HG02610 (cell line): ENCODE results near the gene AGBL4.
A peak's percentile ranks its signal among the peaks of the same experiment; 100 is the strongest.

Experiments
- ATAC-seq: cut with Tn5 transposase; IDR thresholded peaks from one replicate; pipeline ENCODE4 v1.9.1; 2021; ENCODE audit warnings: mild to moderate bottlenecking, moderate library complexity; ENCODE audit not compliant: unreplicated experiment

Gene AGBL4

DNA sequence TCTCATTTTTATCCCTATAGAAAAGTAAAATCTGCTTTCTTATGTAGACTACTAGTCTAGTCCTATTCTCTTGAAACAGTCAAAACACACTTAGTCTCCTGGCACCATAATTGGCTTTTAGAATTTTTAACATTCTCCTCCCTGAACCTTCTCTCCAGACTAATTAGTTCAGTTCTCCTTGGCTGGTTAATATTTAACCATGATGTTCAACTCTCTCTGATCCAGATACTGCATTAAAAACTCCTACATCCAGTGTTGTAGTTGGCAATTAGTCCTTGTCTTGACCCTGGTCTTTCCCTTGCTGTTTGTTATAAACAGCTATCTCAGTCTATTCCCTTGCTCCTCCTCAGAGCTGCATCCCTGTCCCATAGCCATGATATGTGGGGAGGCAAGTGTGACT is 824.2 kb downstream of the AGBL4 start:
- no peak for ATAC-seq

DNA sequence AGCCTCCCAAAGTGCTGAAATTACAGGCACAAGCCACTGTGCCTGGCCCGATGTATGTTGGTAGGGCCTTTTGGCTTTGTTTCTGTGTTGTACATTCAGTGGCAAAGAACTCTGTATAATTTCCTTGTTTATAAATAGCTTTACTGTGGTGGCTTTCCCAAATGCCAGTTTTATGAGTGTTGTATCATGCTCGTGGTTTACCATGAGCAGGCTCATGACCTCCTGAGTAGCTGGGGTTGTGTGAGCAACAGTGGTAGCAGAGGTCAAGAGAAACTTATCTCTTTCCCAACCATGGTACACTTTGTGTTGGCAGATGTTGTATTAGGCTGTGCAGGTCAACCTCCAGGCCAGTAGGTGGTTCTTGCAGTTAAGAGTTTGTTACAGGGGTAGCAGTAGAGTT is 826.7 kb downstream of the AGBL4 start:
- no peak for ATAC-seq

DNA sequence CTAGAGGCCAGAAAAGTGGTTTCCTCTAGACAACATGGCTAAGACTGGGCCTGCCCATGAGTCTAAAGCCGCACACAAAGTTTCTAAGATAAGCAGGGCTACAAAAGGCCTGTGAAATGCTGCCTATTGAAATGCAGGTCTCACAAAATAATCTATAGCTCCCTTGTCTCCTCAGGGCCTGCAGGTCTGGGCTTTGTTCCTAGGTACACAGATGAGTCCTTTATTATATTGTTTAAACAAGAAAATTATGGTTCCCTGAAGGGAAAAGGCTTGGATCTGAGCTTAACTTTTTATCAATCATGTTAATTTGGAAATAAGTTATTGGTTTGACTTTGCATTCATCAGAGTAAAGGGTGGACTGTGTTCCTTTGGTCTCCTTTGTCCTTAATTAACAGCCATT is 833.6 kb downstream of the AGBL4 start:
- no peak for ATAC-seq

DNA sequence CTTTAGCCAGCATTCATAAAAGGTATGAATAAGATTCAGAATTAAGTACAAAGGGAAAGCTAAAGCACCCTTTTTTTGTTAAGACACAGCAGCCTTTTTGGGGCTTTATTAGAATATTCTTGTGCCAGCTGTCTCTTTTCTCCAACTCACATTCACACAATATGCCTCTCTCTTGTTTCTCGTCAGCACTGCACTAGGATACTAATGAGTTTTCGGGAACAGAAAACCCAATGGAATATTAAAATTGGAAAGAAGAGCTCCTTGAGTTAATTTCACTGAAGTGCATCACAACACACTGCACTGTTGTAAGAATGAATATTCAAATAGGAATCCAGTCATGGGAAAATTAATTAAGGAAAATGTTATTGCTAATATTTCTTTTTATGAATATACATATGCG is 836.7 kb downstream of the AGBL4 start:
- no peak for ATAC-seq

DNA sequence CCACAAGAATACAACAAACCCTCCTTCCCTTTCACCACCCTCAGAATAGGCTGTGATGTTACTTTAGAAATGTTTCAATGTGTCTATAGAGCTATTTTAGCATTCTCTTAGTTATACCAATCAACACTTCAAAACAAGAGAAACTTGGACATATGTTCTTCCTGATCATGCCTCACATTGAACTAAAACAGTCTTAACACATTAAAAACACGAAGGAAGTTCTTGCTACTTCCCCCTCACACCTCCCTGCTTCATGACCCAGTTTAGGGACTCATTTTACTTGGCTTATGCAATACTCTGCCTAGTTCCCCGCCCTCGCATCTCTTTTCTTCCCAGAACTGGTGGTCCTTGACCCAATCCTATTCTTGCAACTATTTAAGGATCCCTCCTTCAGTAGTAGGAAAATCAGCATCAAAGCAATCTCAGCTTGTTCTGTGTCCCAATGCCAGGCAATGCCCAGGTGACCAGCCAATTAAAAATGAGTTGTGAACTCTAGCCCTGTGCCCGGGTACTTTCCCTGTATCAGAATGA is 838.2 kb downstream of the AGBL4 start:
- ATAC-seq: no peak

DNA sequence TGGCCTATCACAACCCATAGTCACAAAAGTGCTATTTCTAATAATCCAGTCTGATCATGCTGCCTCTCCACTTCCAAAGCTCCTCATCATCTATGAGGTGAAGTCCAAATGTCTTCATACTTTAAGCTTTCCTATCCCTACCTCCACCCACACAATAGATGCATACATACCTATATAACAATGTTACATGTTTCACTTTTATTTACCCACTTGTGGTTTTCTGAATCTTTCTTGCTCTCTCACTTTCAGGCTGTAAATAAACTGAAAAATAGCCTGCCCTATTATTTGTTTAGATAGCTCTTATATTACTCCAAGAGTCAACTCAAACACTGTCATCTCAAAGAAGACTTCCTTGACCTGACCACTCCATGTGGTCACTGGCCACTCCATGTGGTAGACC is 840.3 kb downstream of the AGBL4 start:
- no peak for ATAC-seq

DNA sequence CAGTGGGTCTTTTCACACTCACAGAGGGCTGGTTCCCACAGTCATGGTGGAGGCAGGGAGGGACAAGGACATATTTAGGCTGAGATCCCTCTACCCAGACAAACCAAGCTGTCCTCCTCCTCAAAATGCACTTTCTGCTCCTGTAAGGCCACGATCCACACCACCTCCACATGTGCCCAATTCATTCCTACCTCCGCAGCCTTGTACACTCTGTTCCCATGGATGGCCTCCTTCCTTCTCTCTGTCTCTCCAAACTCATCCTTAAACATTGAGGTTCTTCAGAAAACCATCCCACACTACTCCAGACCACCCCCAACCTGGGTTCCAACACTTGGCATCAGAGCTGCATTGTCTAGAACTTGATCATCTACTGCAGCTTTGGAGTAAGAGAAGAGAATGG is 842.7 kb downstream of the AGBL4 start:
- ATAC-seq: no peak

DNA sequence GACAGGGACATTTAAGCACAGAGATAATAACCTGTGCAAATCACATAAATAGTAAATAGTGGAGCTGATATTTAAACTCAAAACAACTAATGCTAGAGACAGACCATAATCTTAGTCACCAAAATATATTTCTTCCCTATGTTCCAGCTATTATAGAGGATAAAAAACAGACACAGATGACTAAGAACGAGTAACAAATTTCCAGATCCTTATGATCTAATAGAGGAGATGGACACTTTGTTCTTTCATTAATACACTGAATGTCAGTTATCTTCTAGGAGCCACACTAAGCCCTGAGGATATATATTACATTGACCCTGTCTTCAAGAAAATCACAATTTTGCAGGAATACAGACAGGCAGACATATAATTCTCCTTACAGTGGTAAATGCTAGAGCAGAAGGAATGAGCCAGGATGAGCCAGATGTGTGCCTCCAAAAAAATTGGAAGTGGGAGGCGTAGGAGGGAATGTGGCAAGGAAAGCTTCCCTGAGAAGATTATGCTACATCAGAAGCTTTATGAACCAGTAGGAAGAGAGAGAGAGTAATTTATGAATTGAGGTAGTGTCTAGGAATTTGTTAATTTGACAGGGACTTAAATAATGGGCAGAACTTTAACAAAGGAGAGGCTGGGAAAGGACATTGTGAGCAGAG is 851.7 kb downstream of the AGBL4 start:
- ATAC-seq: no peak

DNA sequence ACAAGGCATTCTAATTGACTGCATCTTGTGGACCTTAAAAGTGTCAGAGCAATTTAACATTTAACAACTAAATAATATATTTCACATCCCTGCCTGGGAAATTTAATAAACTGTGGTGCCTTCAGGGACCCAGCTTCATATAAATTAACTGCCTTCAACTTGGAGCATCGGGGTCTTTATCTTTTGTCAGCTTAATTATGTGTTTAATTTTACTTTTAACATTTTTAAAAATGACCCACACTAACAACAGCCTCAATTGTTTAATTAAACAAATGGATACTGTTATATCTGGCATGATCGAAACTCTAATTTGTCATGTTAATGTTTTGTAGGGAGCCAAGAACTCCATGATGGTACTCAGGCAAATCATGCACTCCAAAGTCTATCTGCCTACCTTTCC is 857.7 kb downstream of the AGBL4 start:
- ATAC-seq: no peak

DNA sequence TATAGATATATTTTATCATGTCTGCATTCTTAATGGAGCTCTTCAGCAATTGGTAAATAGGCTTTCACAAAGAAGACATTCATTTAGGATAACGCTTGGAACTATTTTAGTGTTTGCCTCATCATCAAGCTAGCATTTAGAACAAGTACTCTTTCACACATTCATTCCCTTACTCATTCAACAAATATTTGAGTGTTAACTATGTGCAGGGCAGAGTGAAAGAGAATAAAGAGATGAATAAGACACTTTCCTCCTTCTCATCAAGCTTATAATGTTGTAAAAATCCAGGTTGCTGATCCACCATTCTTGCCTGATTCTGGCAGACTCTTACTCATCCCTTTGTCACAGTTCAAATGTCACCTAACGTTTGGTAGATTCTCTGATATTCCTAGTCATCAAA is 860.7 kb downstream of the AGBL4 start:
- ATAC-seq: no peak

DNA sequence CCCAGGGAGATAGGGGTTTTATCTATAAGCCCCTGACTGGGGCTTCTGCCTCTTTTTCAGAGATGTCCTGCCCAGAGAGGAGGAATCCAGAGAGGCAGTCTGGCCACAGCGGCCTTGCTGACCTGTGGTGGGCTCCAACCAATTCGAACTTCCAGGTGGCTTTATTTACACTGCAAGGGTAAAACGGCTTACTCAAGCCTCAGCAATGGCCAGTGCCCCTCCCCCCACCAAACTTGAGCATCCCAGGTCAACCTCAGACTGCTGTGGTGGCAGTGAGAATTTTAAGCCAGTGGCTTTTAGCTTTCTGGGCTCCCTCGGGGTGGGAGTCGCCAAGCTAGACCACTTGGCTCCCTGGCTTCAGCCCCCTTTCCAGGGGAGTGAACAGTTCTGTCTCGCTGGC is 863.1 kb downstream of the AGBL4 start:
- no peak for ATAC-seq

DNA sequence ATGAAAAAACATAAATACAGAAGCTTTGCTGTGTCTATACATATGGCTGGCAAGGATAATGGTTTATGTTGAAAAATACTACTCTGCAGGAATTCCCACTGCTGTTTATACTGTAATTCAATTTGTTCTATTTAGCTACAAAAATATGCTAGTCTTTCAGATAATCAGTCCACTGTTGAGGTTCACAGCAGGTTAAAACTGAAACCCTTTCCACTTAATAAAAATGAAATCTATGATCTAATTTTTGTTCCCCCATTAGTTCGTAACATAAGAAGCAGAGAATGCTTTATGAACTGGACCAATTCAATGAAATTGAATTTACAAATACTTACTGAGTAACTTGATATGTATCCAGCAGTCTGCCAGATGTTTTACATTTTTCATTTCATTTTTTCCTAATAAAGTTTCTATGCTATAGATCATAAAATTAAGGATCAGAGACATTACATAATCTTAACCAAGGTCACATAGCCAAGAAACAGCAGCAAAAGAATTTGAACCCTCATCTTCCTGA is 887.0 kb downstream of the AGBL4 start:
- no peak for ATAC-seq

DNA sequence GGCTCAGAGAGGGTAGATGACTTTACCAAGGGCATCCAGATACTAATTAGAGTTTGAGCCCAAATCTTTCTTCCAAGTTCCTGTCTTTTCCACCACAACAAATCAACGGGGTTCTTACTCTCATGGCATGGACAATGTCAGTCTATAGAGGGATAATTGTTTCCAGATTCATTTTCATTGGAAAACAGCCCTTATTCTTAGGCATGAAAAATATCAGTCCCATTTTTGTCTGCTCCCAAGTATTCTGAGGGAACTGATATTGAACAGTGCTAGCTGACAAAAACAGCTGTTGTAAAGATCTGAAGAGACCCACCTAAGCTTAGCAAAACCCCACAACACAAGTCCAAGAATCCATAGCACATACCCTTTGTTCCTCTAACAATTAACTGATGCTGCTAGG is 898.0 kb downstream of the AGBL4 start:
- ATAC-seq: no peak

DNA sequence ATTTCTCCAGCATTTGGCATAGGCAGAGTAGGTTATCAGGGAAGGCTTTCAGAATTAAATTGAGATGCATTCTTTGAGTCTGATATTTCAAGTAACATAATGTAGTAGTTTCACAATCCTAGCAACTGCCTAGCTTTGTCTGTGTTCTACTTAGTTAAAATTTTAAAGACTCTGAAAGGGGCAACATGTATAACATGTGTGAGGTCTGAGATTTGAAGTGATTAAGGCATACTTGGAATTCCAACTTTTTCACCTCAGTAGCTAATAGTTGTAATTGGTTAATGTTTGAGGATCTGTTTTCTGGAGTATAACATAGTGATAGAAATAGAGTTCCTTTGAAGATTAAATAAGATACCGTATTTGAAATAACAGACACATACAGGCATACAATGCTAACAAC is 911.8 kb downstream of the AGBL4 start:
- ATAC-seq: no peak

DNA sequence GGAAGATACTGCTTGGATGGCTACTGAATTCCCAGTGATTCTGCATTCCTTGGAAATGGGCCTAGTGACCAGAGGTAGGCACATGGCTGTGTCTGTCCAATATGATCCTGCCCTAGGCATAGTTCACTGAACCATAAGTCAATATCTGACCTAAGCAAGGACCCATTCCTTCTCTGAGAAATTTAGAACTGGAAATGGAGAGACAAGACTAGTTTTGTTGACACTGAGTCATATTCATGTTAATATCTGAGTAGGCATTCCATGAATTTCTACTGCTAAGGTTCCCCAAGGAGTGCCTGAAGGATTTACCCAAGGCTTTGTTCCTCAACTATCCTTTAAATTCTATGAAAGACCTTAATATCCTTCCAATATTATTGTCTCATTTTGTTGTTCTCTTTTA is 917.3 kb downstream of the AGBL4 start:
- no peak for ATAC-seq

DNA sequence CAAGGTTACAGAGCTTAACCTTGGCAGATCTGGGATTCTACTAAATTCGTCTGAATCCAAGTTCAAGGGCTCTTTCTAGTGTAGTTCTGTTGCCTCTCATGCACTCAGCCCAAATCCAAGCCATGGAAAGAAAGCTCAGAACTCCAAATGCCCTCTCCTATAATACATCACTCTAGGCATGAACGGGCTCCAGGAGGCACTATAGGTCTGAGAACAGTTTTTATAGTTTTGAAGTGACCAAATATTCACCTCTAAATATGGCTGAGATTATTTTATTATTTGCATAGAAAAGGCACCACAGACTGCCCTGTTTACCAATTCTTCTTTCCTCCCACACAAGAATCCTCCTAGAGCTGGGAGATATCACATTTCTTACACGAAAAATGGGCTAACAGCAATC is 919.2 kb downstream of the AGBL4 start:
- ATAC-seq: no peak

DNA sequence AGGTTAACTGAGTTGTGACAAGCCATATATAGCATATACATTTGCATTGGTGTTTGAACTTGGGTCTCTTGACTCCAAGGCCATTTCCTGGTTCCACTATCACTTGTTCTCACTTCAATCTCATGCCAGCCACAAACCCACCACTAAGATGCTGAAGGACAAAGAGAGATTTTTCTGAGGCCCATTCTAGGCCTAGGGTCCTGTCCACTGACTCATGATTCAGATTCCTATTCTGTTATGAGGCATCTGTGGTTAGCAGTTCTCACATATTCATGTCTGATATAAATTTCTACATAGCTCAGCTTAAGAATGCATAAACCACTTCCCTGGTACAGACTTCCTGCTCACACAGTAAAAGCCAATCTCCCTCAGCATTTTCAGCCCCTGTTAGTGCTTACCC is 921.0 kb downstream of the AGBL4 start:
- ATAC-seq: peak; percentile 95

DNA sequence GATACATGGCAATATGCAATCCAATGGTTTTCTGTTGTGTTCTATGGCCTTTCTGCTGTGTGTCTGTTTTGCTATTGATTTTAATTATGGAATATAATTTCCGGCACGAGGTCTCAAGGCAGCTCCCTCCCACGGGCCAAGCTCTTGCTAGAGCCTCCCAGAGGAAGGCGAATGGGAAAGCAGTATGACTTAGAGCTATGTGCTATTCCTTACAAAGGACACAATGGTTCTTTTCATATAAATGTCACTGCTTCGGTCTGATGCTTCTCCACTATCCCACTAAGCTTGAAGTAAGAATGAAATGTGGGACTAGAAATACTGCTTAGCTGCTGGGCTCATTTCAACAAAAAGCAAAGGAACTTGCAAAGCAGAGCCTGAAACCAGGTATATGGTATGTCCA is 924.9 kb downstream of the AGBL4 start:
- ATAC-seq: no peak

DNA sequence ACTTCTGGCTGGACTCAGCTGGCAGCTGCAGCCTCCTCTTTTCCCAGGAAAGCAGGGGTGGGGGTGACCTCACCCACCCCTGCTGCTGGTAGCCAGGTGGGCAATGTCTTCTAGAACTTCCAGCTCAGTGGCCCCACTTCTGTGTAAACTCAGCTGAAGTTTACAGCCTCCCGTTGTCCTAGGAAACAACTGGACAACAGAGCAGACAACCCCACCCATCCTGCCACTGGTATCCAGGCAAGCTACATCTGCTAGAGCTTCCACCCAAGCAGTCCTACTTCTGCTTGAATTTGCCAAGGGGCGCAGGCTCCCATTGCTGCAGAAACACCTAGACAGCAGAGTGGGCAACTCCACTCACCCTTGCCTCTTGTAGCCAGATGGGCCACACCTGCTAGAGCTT is 937.4 kb downstream of the AGBL4 start:
- no peak for ATAC-seq

DNA sequence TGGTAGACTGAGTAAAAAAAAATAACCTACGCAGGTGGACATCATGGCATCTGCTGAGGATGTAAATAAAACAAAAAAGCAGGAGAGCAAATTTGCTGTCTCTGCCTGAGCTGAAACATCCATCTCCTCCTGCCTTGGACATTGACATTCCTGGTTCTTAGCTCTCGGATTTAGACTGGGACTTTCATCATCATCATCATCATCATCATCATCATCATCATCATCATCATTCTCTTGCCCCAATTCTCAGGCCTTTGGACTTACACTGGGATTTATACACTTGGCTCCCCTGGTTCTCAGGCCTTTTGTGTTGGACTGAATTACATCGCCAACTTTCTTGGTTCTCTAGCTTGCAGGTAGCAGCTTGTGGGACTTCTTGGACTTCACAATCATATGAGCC is 938.7 kb downstream of the AGBL4 start:
- no peak for ATAC-seq

DNA sequence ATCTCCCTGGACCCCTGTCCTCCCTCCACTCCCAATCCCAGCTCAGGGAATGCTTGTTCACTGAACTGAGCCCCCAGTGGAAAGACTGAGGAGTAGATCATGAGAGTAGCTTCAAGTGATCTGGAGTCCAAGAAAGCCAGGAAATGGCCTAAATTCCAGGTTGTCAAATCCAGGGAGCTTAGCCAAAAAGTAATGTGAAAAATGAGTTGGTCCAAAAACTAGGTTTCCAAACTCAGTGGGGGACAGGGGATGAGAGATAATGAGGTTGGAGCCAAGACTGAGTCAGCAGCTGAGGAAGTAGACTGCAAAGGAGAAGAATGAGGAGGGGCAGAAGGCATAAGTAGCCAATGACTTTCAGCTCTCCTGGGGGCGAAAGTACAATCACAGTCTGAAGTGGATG is 963.0 kb downstream of the AGBL4 start:
- no peak for ATAC-seq

DNA sequence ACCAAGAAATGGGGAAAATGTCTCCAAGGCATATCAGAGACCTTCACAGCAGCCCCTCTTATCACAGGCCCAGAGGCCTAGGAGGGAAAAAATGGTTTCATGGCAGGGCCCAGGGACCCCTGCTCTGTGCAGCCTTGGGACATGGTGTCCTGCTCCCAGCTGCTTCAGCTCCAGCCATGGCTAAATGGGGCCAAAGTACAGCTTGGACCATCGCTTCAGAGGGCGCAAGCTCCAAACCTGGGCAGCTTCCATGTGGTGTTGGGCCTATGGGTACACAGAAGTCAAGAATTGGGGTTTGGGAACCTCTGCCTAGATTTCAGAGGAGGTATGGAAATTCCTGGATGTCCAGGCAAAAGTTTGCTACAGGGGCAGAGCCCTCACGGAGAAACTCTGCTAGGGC is 964.7 kb downstream of the AGBL4 start:
- no peak for ATAC-seq

DNA sequence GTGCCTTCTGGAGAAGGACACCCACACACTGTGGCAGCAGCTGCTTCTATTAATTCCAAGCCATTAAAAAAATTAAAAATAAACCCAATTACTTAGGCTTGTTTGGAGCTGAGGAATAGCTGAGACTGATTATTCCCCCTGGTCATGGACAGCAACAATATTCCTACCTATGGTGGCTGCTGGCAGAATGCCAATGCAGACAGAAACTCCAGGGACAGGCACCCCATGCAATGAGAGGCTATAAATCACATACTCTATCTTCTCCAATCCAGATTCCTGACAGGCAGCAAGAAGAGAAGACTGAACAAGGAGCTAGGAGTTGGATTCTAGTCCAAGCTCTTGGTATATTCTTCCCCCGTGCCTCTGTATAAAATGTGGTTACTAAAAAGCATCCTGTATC is 971.7 kb downstream of the AGBL4 start:
- ATAC-seq: no peak
